Measurements from ENCODE around the gene KCND3.
A peak's percentile ranks its signal among the peaks of the same experiment; 100 is the strongest.

Gene KCND3

GRCh38 chr1:111952125-111952657 is 37.3 kb downstream of the KCND3 start:
- ATAC-seq (ENCODE audit: low read depth) (peak; percentile 35; the same call in 1 of the 3 replicates), DNase-seq (ENCODE audit: low spot score) (no peak)
- no peak for TF ChIP-seq CTCF (IDR thresholded peaks at IDR 0.05; ENCODE audit: poor library complexity, severe bottlenecking)
- H3K4me3 ChIP-seq (ENCODE audit: severe bottlenecking) = no peak overlapping the region
- H3K4me1 ChIP-seq (ENCODE audit: insufficient read depth, poor library complexity, severe bottlenecking) = peaks cover 10% of the 10 kb centered on the region
- no peaks in the 10 kb centered on the region for H3K27me3 ChIP-seq (ENCODE audit: insufficient read depth, poor library complexity, severe bottlenecking)
- no peak overlapping the region for H3K27ac ChIP-seq (ENCODE audit: poor library complexity, severe bottlenecking)
- no peaks in the 10 kb centered on the region for H3K36me3 ChIP-seq (ENCODE audit: low read depth)
- no peaks in the 10 kb centered on the region for H3K9me3 ChIP-seq (ENCODE audit: severe bottlenecking)

- Histone ChIP-seq H3K9me3 (ENCODE audit: severe bottlenecking) (no peaks in the 10 kb centered on the region), H3K4me3 (ENCODE audit: severe bottlenecking) (no peak overlapping the region)
Observed at GRCh38 chr1:111948209-111949171, 41.0 kb downstream of the KCND3 start.

GRCh38 chr1:111943846-111944749 is 45.4 kb downstream of the KCND3 start:
- no peak overlapping the region for H3K4me3 ChIP-seq (ENCODE audit: severe bottlenecking)
- H3K27ac ChIP-seq (ENCODE audit: poor library complexity, severe bottlenecking) = no peak overlapping the region
- no peaks in the 10 kb centered on the region for H3K36me3 ChIP-seq (ENCODE audit: low read depth)
- TF ChIP-seq CTCF (IDR thresholded peaks at IDR 0.05; ENCODE audit: poor library complexity, severe bottlenecking) = no peak
- H3K27me3 ChIP-seq (ENCODE audit: insufficient read depth, poor library complexity, severe bottlenecking) = no peaks in the 10 kb centered on the region
- H3K9me3 ChIP-seq (ENCODE audit: severe bottlenecking) = no peaks in the 10 kb centered on the region
- DNase-seq (ENCODE audit: low spot score) (no peak), ATAC-seq (ENCODE audit: low read depth) (no peak)
- H3K4me1 ChIP-seq (ENCODE audit: insufficient read depth, poor library complexity, severe bottlenecking) = peaks cover 9% of the 10 kb centered on the region

More at GRCh38 chr1:111948209-111949171, 41.0 kb downstream of the KCND3 start:
- no peaks in the 10 kb centered on the region for H3K27me3 ChIP-seq (ENCODE audit: insufficient read depth, poor library complexity, severe bottlenecking)
- DNase-seq (ENCODE audit: low spot score) (no peak), ATAC-seq (ENCODE audit: low read depth) (peak; percentile 91)
- H3K36me3 ChIP-seq (ENCODE audit: low read depth) = no peaks in the 10 kb centered on the region
- peaks cover 10% of the 10 kb centered on the region for H3K4me1 ChIP-seq (ENCODE audit: insufficient read depth, poor library complexity, severe bottlenecking)
- no peak for TF ChIP-seq CTCF (IDR thresholded peaks at IDR 0.05; ENCODE audit: poor library complexity, severe bottlenecking)
- H3K27ac ChIP-seq (ENCODE audit: poor library complexity, severe bottlenecking) = no peak overlapping the region

GRCh38 chr1:111943066-111943465 is 46.4 kb downstream of the KCND3 start:
- H3K27me3 ChIP-seq (ENCODE audit: insufficient read depth, poor library complexity, severe bottlenecking) = no peaks in the 10 kb centered on the region
- DNase-seq (ENCODE audit: low spot score) = no peak
- no peaks in the 10 kb centered on the region for H3K36me3 ChIP-seq (ENCODE audit: low read depth)
- H3K9me3 ChIP-seq (ENCODE audit: severe bottlenecking) = no peaks in the 10 kb centered on the region
- ATAC-seq (ENCODE audit: low read depth) = no peak
- no peak for TF ChIP-seq CTCF (IDR thresholded peaks at IDR 0.05; ENCODE audit: poor library complexity, severe bottlenecking)
- no peak overlapping the region for H3K27ac ChIP-seq (ENCODE audit: poor library complexity, severe bottlenecking)
- no peak overlapping the region for H3K4me3 ChIP-seq (ENCODE audit: severe bottlenecking)
- H3K4me1 ChIP-seq (ENCODE audit: insufficient read depth, poor library complexity, severe bottlenecking) = peaks cover 2% of the 10 kb centered on the region
